GOT3 (cell line): ENCODE results near the gene PEAK1.

Experiments
- DNase-seq: peaks from one replicate; lab custom pipeline; 2025; ENCODE audit warnings: mixed read lengths; lab: John Stamatoyannopoulos, UW

PEAK1 gene

GRCh38 chr15:77140220-77140619 is 279.7 kb downstream of the PEAK1 start:
- DNase-seq: no peak

DNA sequence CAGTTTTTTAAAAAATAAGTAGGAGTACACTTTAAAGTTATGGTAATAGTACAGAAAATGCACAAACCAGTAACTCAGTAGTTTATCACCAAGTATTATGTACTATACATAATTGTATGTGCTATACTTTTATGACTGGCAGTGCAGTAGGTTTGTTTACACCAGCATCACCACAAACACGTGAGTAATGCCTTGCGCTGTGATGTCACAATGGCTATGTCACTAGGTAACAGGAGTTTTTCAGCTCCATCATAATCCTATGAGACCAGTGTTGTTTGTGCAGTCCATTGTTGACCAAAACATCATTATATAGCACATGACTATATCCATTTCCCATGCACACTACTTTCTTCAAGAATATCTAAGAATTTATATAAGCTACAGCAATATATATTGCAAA is 280.6 kb downstream of the PEAK1 start:
- no peak for DNase-seq

- DNase-seq: no peak
Observed at GRCh38 chr15:77138167-77138522, 281.8 kb downstream of the PEAK1 start.

DNA sequence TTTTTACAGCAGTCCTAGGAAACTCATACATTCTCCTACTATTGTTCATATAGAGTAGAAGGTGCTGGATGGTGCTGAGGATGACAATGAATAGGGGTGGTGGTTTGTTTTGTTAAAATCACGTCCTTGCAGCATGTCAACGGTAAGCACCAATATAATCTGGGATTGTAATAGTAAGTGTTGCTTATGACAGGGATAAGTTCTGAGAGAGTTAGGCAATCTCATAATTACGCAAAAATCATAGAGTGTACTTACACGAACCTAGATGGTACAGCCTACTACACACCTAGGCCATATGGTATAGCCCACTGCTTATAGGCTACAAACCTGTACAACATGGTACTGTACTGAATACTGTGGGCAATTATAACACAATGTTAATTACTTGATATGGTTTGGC is 284.7 kb downstream of the PEAK1 start:
- DNase-seq: no peak

DNA sequence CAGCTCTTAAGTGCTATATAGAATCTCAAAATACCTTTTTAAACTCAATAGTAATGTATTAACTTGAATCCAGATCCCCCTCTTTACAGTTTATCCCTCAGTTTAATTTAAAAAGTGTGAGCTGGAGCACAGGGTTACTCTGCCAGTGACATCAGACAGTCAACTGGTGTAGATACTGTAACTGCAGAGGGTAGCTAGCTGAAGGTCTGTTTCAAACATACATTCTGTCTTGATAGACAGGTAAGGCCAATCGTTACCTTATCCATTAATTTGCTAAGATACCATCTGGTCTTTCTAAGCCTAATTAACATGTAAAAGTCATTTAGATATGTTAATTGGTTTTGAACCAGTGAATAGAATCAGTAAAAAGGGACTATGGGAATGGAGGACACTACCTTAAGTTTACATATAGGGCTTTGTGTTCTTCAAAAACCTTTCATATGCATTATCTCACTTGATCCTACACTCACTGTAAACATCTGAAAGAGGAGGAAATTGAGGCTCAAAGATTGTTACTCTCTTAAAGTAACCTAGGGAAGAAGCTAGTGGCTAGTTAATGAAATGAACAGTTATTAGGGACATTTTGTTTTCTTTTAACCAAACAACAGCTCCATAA is 289.5 kb downstream of the PEAK1 start:
- no peak for DNase-seq

- DNase-seq: no peak
Observed at GRCh38 chr15:77127626-77128025, 292.3 kb downstream of the PEAK1 start.

- no peak for DNase-seq
Observed at GRCh38 chr15:77126529-77127326, 293.2 kb downstream of the PEAK1 start.

DNA sequence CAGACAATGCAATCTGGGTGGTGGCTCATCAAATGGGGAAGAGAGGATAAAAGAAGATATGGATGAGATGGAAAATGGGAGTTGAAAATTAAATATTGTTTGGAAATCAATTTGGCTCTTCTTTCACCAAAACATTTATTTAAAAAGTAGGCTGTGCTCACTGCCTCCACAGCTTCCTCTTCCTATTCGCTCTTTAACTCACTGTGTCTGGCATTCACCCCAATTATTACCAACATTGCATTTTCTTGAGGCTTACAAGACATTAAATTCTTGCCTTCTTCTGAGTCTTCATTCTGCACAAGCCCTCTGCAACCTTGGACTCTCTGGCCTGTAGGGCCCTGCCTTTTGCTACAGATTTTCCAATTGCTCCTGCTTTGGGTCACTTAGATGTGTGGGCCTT is 296.1 kb downstream of the PEAK1 start:
- no peak for DNase-seq

DNA sequence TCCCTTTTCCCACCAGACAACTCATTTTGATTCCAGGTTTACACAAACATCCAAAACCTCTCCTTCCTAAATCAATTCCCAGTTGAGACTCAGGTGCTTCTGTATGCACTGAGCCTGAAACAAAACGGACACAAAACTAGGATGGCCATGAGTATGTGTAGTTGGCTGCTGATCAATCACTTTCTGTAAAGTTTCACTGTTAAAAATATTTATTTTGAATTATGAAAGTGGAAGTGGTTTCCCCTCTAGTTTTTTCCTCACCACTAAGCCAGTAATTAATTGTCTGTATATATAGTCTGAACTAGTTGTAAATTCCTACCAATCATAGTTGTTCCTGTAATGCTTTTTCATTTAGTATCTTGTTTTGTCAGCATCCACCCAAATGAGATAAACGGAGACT is 297.3 kb downstream of the PEAK1 start:
- no peak for DNase-seq

DNA sequence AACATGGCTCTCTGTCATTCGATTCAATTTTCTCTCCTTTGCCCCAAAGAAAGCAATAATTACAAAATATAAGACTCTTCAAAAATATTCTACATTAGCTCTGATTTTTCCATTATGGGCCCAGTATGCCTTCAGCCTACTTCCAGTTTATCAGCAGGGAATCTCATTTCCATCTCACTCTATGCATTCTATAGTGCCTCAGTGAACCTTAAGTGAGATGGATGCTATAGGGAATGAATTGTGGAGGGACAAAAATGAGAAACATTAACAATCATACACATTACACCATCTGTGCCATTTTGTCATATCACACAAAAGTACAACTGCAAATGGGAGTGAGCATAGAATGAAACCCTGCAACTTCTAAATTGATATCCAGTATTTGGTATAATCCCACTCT is 298.3 kb downstream of the PEAK1 start:
- no peak for DNase-seq

DNA sequence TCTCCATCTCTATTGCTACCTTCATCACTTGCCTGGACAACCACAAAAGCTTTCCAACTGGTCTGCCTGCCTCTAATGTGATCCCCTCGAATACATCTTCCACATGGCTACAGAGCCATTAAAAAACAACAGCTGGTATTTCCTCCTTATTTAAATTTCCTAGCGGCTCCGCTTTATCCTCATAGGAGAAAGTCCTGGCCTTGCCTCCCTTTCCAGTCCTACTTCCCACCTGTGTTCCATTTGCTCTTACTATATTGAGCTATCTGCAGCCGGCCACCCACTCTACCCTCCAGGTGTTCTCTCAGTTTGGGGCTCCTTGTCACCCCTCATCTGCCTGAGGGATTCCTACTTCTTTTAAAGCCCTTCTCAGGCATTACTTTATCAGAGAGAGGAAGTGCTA is 299.3 kb downstream of the PEAK1 start:
- DNase-seq: no peak

DNA sequence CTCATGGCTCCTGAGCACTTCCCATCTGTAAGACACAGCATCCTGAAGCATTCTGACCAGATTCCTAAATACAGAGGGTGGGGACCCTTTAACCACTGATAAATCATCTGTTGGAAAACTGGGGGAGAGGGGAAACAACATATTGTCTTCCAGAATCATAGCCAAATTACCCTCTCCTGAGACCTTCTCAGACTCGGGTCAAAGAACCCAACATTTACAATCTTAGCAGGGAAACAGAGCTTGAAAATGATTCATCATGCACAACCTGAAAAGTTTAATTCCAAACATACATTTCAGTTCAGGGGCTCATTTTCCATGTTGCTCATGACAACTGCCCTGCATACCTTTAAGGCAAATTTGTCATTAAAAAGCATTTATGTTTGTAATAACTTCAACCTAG is 300.5 kb downstream of the PEAK1 start:
- no peak for DNase-seq

GRCh38 chr15:77118882-77119321 is 301.0 kb downstream of the PEAK1 start:
- no peak for DNase-seq

GRCh38 chr15:77115179-77115578 is 304.7 kb downstream of the PEAK1 start:
- no peak for DNase-seq

DNA sequence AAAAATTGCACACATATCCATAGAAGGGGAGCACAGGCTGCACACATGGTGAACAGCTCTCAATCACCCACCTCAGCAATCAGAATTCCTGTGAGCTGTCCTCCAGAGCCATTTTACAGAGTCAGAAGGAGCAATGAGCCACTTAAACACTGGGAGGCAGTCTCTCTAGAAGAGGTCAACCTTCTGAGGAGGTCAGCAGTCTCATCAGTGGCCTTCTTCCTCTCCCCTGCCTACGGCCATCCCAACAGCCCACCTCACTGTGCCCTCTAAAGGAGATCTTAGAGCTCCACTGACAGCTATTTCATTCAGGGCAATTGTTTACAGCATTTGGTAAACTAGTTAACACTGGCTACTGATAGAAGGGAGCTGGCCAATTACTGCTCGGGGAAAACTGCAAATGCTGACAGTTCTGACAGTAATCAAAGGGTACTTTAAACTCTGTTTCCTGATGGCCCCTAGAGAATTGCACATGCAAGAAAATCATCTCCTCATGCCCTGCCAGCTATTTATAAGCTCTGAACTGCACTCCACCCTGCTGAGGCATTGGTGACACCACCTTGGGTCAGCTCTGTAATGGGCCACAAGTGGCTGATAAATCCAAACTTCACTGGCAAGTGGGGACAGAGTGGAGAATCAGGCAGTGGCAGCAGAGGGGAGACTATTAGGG is 306.9 kb downstream of the PEAK1 start:
- DNase-seq: no peak

GRCh38 chr15:77111789-77112188 is 308.1 kb downstream of the PEAK1 start:
- DNase-seq: no peak

DNA sequence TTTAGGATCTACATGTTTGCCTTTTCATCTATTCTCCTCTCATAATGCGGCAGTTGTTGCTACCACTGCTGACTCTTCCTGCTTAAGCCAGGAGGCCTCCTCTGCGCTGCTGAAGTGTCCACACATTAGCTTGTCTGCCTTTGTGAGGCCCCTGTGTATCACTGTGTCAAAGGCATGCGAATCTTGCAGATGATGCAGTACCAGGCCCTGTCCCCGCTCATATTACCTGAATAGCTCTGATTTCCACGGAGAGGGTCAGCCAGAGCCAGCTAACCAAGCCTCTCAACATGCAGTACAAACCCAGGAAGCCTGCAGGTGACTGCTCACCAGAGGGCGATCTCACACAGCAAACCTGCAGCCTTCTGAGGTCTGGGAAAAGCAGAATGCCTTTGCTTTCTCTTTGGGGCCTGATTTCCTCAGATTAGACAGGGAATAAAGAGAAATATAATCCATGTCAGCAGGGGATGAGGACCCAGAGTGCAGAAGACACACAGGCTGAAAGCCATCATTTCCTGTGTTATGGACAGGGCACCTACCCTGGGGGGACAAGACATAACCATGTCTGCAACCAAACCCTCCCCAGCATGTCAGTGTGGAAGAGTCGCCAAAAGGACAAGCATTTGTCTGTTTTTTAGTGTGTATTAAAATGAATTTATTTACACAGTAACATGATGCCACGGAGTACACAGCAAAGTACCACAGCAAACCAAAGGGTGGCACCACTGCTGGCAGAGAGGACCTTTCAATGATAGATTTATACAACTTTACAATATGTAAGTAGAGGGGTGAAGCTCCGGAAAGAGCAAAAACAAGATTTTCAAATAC is 312.2 kb downstream of the PEAK1 start:
- no peak for DNase-seq

DNA sequence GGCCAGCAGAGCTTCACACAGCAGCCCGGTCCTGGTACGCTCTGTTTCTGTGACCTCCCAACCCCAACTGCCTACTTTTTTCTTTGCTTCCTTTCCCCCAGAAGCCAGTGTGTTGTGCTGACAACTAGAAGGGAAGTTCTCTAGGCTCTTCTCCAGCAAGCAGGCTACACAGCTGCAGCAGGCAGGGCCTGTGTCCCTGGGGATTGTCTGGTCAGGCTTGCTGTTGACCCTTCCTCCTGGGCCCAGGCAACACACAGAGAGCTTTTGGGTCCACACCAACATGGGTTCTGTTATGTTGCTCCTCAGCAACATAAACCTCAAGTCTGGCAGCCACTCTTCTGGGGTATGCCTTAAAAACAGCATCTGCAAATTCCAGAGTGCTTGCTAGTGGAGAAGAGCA is 312.8 kb downstream of the PEAK1 start:
- no peak for DNase-seq

GRCh38 chr15:77104155-77104554 is 315.7 kb downstream of the PEAK1 start:
- no peak for DNase-seq

- no peak for DNase-seq
Observed at GRCh38 chr15:77099741-77100463, 320.0 kb downstream of the PEAK1 start.

- DNase-seq: no peak
Observed at GRCh38 chr15:77098572-77098971, 321.3 kb downstream of the PEAK1 start.

- no peak for DNase-seq
Observed at GRCh38 chr15:77097921-77098320, 322.0 kb downstream of the PEAK1 start.
